ENCODE data around the gene LRRC45.
A peak's percentile ranks its signal among the peaks of the same experiment; 100 is the strongest.

LRRC45 gene

GRCh38 chr17:82008258-82008940 is 14.7 kb upstream of the LRRC45 start:
- DNase-seq: no peak

- no peak for DNase-seq
Observed at GRCh38 chr17:82008941-82009405, 14.1 kb upstream of the LRRC45 start.

GRCh38 chr17:82009413-82009812 is 13.7 kb upstream of the LRRC45 start:
- no peak for DNase-seq

- DNase-seq: no peak
Observed at GRCh38 chr17:82010575-82011525, 12.3 kb upstream of the LRRC45 start.

GRCh38 chr17:82011617-82012187 is 11.4 kb upstream of the LRRC45 start:
- no peak for DNase-seq

- DNase-seq: no peak
Observed at GRCh38 chr17:82012261-82012639, 10.9 kb upstream of the LRRC45 start.

- DNase-seq: no peak
Observed at GRCh38 chr17:82012640-82013295, 10.3 kb upstream of the LRRC45 start.

- no peak for DNase-seq
Observed at GRCh38 chr17:82013341-82013740, 9.8 kb upstream of the LRRC45 start.

- no peak for DNase-seq
Observed at GRCh38 chr17:82013772-82014321, 9.3 kb upstream of the LRRC45 start.

GRCh38 chr17:82014432-82014831 is 8.7 kb upstream of the LRRC45 start:
- no peak for DNase-seq

GRCh38 chr17:82014971-82015310 is 8.2 kb upstream of the LRRC45 start:
- DNase-seq: no peak

- no peak for DNase-seq
Observed at GRCh38 chr17:82015311-82015971, 7.7 kb upstream of the LRRC45 start.

GRCh38 chr17:82016061-82016874 is 6.8 kb upstream of the LRRC45 start:
- DNase-seq: no peak

- no peak for DNase-seq
Observed at GRCh38 chr17:82016875-82017459, 6.1 kb upstream of the LRRC45 start.

GRCh38 chr17:82017612-82018151 is 5.4 kb upstream of the LRRC45 start:
- DNase-seq: no peak

GRCh38 chr17:82018152-82018988 is 4.7 kb upstream of the LRRC45 start:
- DNase-seq: no peak

- no peak for DNase-seq
Observed at GRCh38 chr17:82018989-82019689, 4.0 kb upstream of the LRRC45 start.

GRCh38 chr17:82019690-82020571 is 3.2 kb upstream of the LRRC45 start:
- DNase-seq: peak; percentile 83

Measured in stimulated activated CD4-positive, alpha-beta T cell treated with anti-CD3 and anti-CD28 coated beads, Interleukin-15, amount 100 ng/mL, for 24 hours (primary cell).